Sigmoid colon (tissue), 7 donors: ENCODE results near the gene UBE3B. TPM values are rescaled to one million over a fixed set of nuclear protein-coding genes. Genes with fewer than 3 reads are reported as not detected.
"Not testable (repeated sequence)": the region's sequence is repeated elsewhere in the genome, so short reads cannot be mapped to it uniquely, and the experiment has no call there.

ENCODE experiments used
- DNase-seq: peaks from one replicate; pipeline ENCODE4 v3.0.0-alpha.2; 2019
- H3K27ac ChIP-seq, 4 donors: fragments of 200-600 bp; sonication (generic); one replicate each; pipeline ENCODE4 v1.5.1; 2016 to 2019; ENCODE audit warnings: mild to moderate bottlenecking in 1 of 4
- H3K27me3 ChIP-seq, 3 donors: fragments of 200-600 bp; sonication (generic); one replicate each; pipeline ENCODE4 v1.5.1; 2019; ENCODE audit warnings: mild to moderate bottlenecking in 1 of 3
- H3K36me3 ChIP-seq, 4 donors: fragments of 200-600 bp; sonication (generic); one replicate each; pipeline ENCODE4 v1.5.1; 2016 to 2019
- H3K4me1 ChIP-seq, 4 donors: fragments of 200-600 bp; sonication (generic); one replicate each; pipeline ENCODE4 v1.5.1; 2017 to 2019
- H3K4me3 ChIP-seq, 4 donors: fragments of 200-600 bp; sonication (generic); one replicate each; pipeline ENCODE4 v1.5.1; 2017 to 2019; ENCODE audit warnings: mild to moderate bottlenecking in 2 of 4, moderate library complexity in 1 of 4
- H3K9me3 ChIP-seq, 4 donors: fragments of 200-600 bp in 3 of 4; sonication (generic) in 3 of 4; one replicate each; pipeline versions ENCODE4 v1.5.1 to v1.6.1; 2013 to 2019
- EP300 ChIP-seq, 4 donors: sonication (generic); formaldehyde crosslinking; IDR thresholded peaks; one replicate each; pipeline ENCODE4 v1.6.1; 2017; ENCODE audit warnings: antibody characterized with exemption in 4 of 4
- POLR2A ChIP-seq, 2 donors: fragments of 450-650 bp; IDR thresholded peaks; one replicate each; pipeline ENCODE4 v1.6.1; 2016; ENCODE audit warnings: antibody characterized with exemption in 2 of 2, mild to moderate bottlenecking in 2 of 2, moderate library complexity in 2 of 2
- POLR2AphosphoS5 ChIP-seq, 4 donors: sonication (generic); formaldehyde crosslinking; IDR thresholded peaks; one replicate each; pipeline ENCODE4 v1.6.1; 2017; ENCODE audit warnings: antibody characterized with exemption in 4 of 4
- WGBS, 2 donors: extraction: QIAGEN DNeasy Blood & Tissue Kit; methylation state at CpG; one replicate each; pipeline ENCODE4 v1.1.7; 2013; 5-methylcytosine and 5-hydroxymethylcytosine counted together
- intact Hi-C: fragments of 100-400 bp; cut with DNase I; formaldehyde crosslinking; loops from one replicate; pipeline ENCODE4 v1.15.1; 2023
- polyA plus RNA-seq, 3 donors: library from polyadenylated mRNA; stranded (reverse); fragments of 200-250 nt; gene quantifications; one replicate each; pipeline ENCODE4 v1.2.3, GENCODE V29; 2013
- total RNA-seq, 4 donors: library from RNA; depleted of rRNA; stranded (reverse); fragments of >200 nt; gene quantifications; one replicate each; pipeline ENCODE4 v1.1.0, GENCODE V29; 2016
- TF ChIP-seq, protein P1 (sequence below), 4 experiments: fragments of 450-650 bp in 3 of 4; fragments of 200-600 bp in 1 of 4; IDR thresholded peaks; one replicate each; pipeline ENCODE4 v1.5.1; 2016 to 2019; ENCODE audit warnings: antibody characterized with exemption in 4 of 4, mild to moderate bottlenecking in 3 of 4, moderate library complexity in 2 of 4
- donor health status: healthy with polysubstance abuse.
- donor health status: Bipolar disorder and iron deficiency.
- donor health status: healthy.

UBE3B gene
- total and polyA plus RNA-seq, 7 donors: 15.3 to 67.7 (median 48.4) TPM

DNA sequence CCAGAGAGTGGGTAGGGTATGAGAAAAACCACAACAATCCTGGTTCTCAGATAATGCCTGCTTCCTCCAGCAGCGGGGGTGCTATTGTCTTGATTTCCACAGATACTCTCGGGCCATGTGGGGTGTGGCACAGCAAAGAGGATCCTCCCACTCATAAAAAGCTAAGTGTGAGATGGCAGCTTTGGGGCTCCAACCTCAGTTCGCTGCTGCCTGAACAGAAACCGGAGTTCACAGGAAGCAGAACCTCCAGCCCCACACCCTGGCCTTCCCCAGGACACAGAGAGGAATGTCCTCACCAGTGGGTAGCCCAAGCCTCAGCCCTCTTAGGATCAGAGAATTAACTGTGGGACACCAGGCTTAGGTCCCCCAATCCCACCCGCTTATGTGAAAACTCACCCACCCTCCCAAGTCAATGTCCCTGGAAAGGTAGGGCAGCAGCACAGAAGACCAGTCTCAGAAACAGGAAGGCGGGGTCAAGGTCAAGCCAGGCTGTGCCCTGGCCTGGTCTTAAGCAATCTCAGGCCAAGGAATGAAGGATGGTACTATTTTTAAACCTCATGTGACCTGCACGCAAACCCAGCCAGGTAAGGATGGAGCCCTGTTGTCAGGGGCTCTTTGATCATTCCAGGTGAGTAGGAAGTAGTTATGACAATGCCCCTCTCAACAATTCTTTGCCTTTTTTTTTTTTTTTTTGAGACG, 9.3 kb upstream of the UBE3B start:
- WGBS, 2 donors: 41 to 67% methylated on average over 7 of the region's 8 CpGs
- Histone ChIP-seq H3K27me3 (no peaks in the 10 kb centered on the region), H3K4me1 (peaks cover 0 to 93% (median 89%) of the 10 kb centered on the region in 4 donors), H3K27ac (peak overlapping the region; percentile 92 to 98 (median 96)), H3K36me3 (peaks cover 3 to 26% (median 19%) of the 10 kb centered on the region in 4 donors), H3K4me3 (no peak overlapping the region), H3K9me3 (no peaks in the 10 kb centered on the region)
- intact Hi-C loops: no loop called here
- DNase-seq: no peak
- TF ChIP-seq EP300 (IDR thresholded peaks at IDR 0.05) (no peak), POLR2A (IDR thresholded peaks at IDR 0.05) (no peak), POLR2AphosphoS5 (IDR thresholded peaks at IDR 0.05) (no peak)
- TF ChIP-seq, protein P1, sequence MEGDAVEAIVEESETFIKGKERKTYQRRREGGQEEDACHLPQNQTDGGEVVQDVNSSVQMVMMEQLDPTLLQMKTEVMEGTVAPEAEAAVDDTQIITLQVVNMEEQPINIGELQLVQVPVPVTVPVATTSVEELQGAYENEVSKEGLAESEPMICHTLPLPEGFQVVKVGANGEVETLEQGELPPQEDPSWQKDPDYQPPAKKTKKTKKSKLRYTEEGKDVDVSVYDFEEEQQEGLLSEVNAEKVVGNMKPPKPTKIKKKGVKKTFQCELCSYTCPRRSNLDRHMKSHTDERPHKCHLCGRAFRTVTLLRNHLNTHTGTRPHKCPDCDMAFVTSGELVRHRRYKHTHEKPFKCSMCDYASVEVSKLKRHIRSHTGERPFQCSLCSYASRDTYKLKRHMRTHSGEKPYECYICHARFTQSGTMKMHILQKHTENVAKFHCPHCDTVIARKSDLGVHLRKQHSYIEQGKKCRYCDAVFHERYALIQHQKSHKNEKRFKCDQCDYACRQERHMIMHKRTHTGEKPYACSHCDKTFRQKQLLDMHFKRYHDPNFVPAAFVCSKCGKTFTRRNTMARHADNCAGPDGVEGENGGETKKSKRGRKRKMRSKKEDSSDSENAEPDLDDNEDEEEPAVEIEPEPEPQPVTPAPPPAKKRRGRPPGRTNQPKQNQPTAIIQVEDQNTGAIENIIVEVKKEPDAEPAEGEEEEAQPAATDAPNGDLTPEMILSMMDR (IDR thresholded peaks at IDR 0.05): no peak

DNA sequence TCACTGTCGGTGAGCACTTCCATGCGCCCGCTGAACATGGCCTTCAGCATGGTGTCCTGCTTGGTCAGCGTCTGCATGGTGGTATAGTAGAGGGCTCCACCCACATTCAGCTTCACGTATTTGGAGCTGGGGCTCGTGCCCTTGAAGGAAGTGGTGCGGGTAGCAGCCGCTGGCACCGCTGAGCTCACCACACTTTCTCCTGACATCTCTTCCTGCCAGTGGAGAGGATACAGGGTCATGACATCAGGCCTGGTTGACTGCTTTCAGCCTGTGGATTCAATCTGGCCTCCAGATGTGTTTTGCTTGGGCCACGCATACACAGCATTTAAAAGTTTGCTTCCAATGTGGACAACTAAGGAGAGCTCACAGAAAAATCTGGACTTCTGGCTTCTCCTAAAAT, 7.9 kb upstream of the UBE3B start:
- Histone ChIP-seq H3K27me3 (no peaks in the 10 kb centered on the region), H3K36me3 (peaks cover 3 to 35% (median 19%) of the 10 kb centered on the region in 4 donors), H3K4me1 (peaks cover 0 to 93% (median 89%) of the 10 kb centered on the region in 4 donors), H3K27ac (peak overlapping the region; percentile 32 to 98 (median 93)), H3K4me3 (no peak overlapping the region), H3K9me3 (no peaks in the 10 kb centered on the region)
- 88 to 96% methylated on average over 10 of the region's 10 CpGs for WGBS, 2 donors
- DNase-seq: no peak
- intact Hi-C loops: no loop called here
- TF ChIP-seq, protein P1 (IDR thresholded peaks at IDR 0.05): no peak
- no peak for TF ChIP-seq POLR2A (IDR thresholded peaks at IDR 0.05)
- TF ChIP-seq POLR2AphosphoS5 (IDR thresholded peaks at IDR 0.05): no peak
- TF ChIP-seq EP300 (IDR thresholded peaks at IDR 0.05): no peak

DNA sequence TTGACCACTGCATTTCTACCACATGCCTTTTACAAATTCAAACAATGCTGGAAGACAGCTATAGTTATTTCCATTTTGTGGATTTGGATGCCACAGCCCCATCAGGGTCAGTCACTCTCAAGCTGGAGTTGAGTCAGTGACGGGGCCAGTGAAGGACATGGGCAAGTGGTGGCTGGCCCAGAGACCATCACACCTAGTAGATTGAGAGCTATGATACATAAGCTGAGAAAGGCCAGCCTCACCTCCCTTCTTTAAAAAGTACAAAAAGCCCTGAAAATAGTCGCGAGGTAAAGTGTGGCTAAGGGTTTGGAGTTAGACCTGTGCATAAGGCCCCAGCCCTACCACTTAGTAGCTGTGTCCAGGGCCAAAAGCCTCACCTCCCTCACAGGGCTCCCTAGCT, 4.4 kb upstream of the UBE3B start:
- 93 to 98% methylated on average over 3 of the region's 3 CpGs for WGBS, 2 donors
- Histone ChIP-seq H3K4me1 (peaks cover 0 to 79% (median 76%) of the 10 kb centered on the region in 4 donors), H3K36me3 (peaks cover 2 to 27% (median 16%) of the 10 kb centered on the region in 4 donors), H3K27ac (peak overlapping the region in 3 of 4 donors; percentile 48 to 98 (median 95)), H3K27me3 (no peaks in the 10 kb centered on the region), H3K9me3 (no peaks in the 10 kb centered on the region), H3K4me3 (no peak overlapping the region)
- intact Hi-C loops: no loop called here
- no peak for TF ChIP-seq EP300 (IDR thresholded peaks at IDR 0.05)
- TF ChIP-seq POLR2AphosphoS5 (IDR thresholded peaks at IDR 0.05): no peak
- TF ChIP-seq POLR2A (IDR thresholded peaks at IDR 0.05): no peak
- TF ChIP-seq, protein P1 (IDR thresholded peaks at IDR 0.05): no peak
- DNase-seq: no peak

DNA sequence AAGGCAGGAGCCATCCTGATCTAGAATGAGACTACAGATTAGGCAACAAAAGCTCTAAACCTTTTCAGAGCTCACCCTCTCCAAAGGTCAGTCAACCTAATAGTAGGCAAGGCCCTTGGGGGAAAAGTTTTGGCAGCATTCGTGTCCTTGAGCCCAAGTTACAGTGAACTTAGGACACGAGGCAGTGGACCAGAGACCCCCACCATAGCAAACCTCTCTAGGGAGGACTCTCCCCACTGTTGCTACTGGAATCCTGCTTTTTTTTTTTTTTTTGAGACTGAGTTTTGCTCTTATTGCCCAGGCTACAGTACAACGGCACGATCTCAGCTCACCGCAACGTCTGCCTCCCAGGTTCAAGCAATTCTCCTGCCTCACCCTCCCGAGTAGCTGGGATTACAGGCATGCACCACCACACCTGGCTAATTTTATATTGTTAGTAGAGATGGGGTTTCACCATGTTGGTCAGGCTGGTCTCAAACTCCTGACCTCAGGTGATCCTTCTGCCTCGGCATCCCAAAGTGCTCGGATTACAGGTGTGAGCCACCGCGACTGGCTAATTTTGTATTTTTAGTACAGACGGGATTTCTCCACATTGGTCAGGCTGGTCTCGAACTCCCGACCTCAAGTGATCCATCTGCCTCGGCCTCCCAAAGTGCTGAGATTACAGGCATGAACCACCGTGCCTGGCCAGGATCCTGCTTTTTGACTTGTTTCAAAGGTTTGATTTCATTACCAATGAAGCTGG, 3.7 kb upstream of the UBE3B start:
- intact Hi-C loops, H3K9me3 ChIP-seq, H3K4me3 ChIP-seq, H3K27me3 ChIP-seq, DNase-seq: not testable (repeated sequence)
- Histone ChIP-seq H3K4me1 (peaks cover 0 to 81% (median 77%) of the 10 kb centered on the region in 4 donors), H3K27ac (peak overlapping the region; percentile 48 to 98 (median 96)), H3K36me3 (peaks cover 0 to 21% (median 13%) of the 10 kb centered on the region in 4 donors)
- WGBS, 2 donors: 93 to 95% methylated on average over 16 of the region's 16 CpGs

DNA sequence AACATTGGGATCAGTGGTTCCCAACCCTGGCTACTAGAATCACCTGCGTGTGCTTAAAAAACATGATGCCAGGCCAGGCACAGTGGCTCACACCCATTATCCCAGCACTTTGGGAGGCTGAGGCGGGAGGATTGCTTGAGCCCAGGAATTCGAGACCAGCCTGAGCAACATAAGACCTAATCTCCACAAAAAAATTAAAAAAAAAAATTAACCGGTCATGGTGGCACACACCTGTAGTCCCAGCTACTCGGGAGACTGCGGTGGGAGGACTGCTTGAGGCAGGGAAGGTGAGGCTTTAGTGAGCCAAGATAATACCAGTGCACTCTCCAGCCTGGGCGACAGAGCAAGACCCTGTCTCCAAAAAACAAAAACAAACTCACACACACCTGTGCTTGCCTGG, 2.3 kb upstream of the UBE3B start:
- Histone ChIP-seq H3K4me1 (peaks cover 0 to 82% (median 73%) of the 10 kb centered on the region in 4 donors), H3K9me3 (no peaks in the 10 kb centered on the region), H3K27me3 (no peaks in the 10 kb centered on the region), H3K36me3 (peaks cover 0 to 9% (median 2%) of the 10 kb centered on the region in 4 donors), H3K4me3 (peak overlapping the region in 2 of 4 donors; percentile 63 to 90), H3K27ac (peak overlapping the region; percentile 95 to 98 (median 97))
- 92 to 95% methylated on average over 7 of the region's 7 CpGs for WGBS, 2 donors
- intact Hi-C loops: no loop called here
- TF ChIP-seq POLR2AphosphoS5 (IDR thresholded peaks at IDR 0.05): no peak
- TF ChIP-seq, protein P1 (IDR thresholded peaks at IDR 0.05): no peak
- no peak for TF ChIP-seq EP300 (IDR thresholded peaks at IDR 0.05)
- TF ChIP-seq POLR2A (IDR thresholded peaks at IDR 0.05): no peak
- no peak for DNase-seq
